GM18511 (cell line): ENCODE data around the gene EPHB3.

Experiments used
- ATAC-seq: cut with Tn5 transposase; IDR thresholded peaks from one replicate; pipeline ENCODE4 v1.9.1; 2021; ENCODE audit warnings: mild to moderate bottlenecking, moderate library complexity; ENCODE audit not compliant: unreplicated experiment

EPHB3 gene

DNA sequence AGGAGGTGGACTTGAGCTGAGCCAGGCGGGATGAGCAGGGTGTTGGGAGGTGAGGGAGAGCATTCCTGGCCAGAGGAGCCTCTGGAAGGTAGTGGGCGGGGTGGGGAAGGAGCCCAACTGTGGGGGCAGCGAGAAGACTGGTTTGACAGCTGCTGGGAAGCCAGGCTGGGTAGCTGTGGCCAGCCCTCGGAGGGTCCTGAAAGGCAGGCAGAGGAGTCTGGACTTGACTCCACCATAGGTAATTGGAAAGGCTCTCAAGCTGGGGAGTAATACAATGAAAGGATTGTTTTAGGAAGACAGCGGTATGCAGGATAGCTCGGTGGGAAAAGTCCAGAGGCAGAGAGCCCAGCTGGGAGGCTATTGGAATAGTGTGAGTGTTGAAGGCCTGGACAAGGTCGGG lies 17.2 kb downstream of the EPHB3 start:
- no peak for ATAC-seq

DNA sequence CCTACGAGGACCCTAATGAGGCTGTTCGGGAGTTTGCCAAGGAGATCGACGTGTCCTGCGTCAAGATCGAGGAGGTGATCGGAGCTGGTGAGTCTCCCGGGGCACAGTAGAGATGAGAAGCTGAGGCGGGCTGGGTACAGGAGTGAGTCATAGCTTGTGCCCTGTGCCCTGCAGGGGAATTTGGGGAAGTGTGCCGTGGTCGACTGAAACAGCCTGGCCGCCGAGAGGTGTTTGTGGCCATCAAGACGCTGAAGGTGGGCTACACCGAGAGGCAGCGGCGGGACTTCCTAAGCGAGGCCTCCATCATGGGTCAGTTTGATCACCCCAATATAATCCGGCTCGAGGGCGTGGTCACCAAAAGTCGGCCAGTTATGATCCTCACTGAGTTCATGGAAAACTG lies 17.9 kb downstream of the EPHB3 start:
- ATAC-seq: no peak

DNA sequence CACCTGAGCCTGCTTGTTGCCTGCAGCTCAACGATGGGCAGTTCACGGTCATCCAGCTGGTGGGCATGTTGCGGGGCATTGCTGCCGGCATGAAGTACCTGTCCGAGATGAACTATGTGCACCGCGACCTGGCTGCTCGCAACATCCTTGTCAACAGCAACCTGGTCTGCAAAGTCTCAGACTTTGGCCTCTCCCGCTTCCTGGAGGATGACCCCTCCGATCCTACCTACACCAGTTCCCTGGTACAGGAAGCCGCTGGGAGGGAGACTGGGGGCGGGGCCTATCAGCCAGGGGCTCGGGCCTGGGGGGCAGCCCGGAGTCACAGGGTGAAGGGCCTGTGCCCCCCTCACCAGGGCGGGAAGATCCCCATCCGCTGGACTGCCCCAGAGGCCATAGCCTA lies 18.8 kb downstream of the EPHB3 start:
- ATAC-seq: no peak

DNA sequence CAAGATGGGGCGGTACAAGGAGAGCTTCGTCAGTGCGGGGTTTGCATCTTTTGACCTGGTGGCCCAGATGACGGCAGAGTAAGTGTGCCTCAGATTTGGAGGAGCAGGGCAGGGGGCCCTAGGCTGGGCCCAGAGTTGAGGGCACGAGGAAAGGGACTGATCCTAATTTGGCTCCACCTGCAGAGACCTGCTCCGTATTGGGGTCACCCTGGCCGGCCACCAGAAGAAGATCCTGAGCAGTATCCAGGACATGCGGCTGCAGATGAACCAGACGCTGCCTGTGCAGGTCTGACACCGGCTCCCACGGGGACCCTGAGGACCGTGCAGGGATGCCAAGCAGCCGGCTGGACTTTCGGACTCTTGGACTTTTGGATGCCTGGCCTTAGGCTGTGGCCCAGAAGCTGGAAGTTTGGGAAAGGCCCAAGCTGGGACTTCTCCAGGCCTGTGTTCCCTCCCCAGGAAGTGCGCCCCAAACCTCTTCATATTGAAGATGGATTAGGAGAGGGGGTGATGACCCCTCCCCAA lies 19.8 kb downstream of the EPHB3 start:
- no peak for ATAC-seq

DNA sequence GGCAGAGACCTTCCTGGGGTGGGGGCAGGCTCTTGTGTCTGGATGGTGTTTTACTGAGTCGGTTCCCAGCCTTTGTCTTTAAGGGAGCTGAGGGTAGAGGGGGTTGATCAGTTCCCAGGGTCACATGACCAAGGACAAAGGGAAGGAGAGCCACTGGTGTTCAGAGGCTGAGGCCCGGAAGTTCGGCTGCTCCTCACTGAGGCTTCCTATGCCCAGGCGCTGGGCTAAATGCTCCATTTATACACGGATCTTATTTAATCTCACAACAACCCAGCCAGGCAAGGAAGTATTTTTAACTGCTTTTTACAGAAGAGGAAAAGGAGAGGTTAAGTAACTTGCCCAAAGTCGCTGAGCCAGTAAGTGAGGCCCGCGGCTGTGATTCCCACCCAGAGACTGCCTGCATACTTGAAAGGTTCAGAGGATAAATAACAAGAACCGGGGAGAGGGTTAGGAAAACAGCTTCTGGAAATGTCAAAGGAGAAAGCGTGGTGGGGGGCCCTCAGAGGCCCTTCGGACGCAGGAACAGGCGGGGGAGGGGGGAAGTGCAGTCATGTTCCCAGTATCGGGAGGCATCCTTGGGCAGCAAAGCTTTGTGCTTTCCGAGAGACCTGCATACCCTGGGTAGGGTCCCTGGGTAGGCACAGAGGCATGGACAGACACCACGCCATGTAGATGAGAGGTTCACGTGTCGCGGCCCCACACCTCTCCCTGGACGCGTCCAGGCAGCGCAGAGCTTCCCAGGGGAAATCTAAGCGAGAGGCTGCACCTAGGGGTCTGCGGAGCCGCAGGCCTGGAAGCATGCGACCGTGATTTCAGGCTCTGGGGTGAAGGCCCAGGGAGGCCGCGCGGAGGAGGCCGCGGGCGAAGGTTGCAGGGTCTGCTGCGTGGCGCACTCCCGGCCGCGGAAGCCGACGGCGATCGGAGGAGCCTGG lies 21.3 kb downstream of the EPHB3 start:
- no peak for ATAC-seq

DNA sequence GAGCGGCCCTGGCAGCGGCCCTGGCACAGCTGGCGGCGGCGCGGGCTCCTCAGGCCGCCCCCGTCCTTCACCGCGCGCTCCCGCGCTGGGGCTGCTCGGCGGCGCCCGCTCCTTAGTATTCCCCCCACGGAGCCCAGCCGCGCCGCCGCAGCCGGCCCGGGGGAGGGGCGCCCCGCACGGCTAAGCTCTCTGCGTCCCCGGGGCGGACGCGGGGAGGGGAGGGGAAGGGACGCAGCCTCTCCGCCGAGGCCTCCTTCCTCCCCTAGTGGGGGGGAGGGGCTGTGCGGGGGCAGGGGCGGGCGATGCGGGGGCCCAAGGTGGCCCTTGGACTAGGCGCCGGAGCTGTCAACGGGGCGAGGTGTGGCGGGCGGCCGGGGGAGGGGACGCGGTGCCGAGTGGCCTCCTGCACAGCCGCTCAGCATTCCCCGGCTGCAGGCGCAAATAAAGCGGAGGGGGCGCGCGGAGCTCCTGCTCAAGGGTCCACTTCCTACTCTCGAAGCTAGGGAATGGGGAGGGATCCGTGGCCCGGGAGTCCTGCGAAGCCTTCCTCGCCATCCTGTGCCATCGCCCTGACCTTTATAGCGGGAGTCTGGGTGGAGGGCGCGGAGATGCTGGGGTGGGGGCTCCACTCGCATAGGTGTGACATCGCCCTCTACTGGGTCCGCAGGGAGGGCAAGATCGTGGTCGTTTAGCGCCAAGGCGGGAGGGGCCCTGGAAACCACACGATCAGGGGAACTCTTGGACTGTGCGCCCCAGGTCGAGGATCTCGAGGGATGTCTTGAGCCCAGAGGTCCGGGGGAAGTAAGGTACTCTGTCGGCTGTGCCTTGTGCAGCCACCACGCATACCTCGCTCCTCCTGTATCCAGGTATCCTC lies 22.2 kb downstream of the EPHB3 start:
- no peak for ATAC-seq

DNA sequence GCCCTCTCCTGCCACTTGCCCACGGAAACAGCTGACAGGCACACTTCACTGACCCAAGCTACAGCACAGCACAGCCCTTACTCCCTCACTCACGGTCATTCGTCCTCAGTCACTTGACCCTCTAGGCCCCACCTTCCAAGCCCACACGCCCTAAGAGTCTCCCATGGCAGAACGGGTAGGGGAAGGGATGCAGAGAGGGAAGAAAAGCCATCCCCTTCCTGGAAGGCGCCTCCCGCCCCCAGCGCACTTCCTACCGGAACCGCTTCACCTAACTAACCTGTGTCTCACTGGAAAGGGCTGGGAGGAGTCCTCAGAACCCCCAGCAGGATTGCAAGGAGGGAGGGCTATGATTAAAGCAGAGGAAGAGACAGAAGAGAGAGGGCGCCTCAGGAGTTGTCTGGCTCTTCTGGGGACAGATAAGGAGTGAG lies 22.9 kb downstream of the EPHB3 start:
- no peak for ATAC-seq

DNA sequence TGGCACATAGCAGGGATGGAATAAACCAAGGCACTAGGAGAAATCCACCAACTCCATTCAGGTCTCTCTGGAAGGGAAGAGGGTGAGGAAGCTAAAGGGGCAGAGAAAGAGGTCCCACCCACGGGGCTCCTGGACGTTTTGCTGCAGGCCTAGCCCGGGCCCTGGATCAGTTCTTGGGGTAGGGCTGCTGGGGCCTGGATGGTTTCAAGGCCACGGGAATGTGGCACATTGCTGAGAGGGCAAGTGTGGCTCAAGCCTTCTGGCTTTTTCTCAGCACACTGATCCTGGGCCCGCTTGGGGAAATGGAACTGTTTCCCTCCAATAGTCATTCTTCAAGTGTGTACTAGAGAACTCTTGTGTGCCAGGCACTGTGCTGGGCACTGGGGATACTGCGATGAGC lies 24.0 kb downstream of the EPHB3 start:
- ATAC-seq: no peak

DNA sequence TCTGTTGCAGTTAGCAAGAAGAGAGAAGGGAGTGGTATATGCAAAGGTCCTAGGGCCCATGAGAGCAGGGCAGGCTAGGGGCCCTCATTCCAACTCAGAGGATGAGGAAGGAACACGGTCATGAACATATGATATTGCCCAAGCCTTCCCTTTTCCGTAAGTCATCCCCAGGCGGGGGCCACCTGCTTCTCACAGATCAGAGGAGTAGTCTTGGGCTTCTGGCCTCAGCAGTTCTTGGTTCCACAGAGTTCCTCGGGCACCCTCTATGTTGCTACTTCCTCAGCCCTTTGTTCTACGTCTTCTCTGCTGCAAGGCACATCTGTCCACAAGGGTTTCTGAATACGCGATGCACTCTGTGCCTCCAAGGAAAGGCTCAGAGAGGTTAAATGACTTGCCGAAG lies 25.3 kb downstream of the EPHB3 start:
- ATAC-seq: no peak

DNA sequence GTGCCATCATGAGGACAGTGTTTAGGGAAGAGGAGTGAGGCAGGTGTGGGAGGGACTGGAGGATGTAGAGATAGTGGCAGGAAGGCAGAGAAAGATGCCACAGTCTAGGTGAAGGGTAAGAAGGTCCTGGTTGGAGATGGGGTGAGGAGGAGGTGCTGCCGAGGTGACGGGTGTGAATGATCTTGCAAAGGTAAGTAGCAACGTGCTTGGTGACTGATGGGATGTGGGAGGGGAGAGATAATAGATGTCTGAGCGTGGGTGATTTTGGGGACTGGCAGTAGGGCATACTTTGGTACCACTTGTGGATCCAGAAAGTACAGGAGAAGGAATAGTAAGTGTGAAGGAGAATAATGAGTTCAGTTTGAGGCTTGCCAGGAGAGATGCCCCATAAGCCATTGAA lies 27.2 kb downstream of the EPHB3 start:
- no peak for ATAC-seq

DNA sequence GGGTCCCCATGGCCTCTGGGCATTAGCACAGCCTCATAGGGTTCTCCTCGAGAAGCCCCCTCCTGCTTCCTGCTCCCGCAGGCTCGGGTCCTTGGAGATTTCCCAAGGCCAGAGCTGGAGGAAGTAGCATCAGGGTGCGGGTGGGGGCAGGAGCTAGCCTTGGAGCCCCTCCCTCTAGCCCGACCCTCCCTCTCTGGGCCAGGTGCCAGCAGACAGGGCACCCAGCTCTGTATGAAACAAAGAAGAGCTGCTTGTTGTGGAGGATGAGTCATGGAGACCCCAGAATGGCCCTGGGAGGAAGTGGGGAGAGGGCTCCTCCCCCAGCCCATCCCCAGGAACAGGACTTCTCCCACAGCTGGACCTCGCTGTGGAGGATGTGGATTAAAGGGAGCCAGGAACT lies 29.2 kb downstream of the EPHB3 start:
- ATAC-seq: no peak

DNA sequence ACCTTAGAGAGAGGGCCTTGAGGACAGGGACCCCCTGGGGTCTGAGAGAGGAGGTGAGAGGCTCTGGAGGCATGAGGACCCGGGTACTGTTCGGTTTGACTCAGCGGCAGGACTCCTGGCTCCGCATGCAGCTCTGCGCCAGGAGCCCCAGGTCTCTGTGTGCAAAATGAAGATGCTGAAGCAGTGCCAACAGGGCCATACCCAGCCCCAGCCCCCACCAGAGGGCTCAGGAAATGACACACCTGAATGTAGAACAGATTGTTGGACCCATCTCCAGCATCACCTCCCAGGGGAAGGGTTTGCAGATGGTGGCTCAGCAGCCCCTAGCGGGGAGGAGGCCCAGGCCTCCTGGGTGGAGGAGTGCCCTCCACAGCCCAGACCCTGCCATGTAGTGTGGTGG lies 30.2 kb downstream of the EPHB3 start:
- no peak for ATAC-seq

DNA sequence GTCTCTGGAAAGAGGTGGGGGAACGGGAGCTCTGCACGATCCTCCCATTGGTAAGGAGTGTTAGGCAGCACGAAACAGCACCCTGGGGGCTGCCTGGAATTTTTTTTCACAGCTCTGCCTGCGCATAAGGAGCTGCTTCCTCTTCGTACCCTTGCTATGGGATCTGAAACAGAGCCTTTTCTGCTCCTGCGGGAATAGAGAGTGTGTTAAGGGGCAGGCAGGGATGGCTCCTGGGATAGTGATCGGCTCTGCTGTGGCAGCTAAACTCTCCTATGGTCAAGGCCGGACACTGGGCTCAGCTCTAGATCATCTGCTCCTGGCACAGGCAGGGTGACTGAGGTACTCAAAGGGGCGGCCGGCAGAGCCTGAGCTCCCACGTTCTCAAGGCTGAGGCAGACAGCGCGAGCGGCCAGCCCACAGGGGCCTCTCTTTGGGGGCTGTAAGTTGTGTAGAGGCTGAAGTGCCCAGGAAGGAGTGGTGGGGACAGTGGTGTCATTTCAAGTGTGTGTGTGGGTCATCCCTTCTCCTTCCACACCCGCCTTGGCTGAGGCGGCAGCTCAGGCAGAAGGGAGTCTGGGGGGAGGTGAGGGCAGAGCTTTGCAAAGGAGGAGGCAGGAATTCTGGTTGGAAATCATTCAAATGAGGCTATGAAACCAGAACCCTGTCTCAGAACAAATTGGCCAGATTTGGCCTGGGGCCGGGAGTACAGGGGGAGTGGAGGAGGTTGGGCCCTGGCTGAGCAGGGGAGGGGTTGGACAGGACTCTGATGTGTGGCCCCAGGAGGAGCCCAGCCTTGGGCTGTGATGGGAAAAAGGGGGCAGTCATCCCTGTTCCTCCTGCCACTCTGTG lies 31.0 kb downstream of the EPHB3 start:
- ATAC-seq: no peak

DNA sequence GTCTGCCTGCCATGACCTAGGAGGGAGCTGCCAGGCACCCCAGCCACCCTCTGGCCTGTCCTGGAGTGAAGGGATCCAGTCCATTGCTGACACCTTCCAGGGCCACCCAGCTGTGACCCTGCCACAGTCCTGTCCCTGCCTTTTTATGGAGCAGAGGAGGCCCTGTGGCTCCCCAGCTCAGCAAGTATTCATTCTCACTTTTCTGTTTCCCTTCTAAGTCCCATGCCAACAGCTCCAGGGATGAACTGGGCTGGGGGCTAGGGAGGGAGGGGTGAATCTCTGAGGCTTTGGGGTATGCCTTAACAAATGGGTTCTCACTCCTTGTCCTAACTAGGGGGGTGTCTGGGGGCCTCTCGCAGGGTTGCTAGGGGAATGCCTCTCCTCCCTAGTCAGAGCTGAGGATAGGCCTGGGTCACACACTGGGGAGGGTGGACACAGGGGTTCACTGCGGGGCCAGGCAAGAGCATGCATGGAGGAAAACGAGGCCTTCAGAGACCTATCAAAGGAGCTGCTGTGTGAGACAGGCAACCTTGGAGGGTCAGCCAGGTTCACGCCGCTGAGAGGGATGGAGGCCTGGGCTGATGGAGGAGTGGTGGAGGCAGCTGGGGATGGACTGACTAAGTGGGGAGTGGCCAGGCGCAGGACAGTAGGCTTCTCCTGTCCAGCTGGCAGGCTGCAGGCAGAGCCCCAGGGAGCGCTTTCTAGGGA lies 31.8 kb downstream of the EPHB3 start:
- no peak for ATAC-seq

DNA sequence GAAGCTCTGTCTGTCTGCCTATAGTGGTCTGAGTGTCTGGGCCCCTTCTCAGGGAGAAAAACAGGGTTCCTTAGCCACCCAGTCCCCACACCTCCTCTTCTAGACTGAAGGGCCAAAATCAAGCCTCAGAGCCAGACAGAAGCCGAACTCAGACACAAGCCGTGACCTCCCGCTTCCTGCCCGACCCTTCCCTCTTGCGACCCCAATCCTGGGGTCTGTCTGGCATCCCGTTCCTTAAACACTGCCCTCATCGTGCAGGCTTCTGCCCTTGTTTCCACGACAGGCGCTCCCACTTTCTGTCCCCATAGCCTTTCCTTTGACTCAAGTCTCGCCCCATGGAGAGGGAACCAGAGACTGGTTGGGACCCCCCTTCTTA lies 32.3 kb downstream of the EPHB3 start:
- ATAC-seq: no peak

DNA sequence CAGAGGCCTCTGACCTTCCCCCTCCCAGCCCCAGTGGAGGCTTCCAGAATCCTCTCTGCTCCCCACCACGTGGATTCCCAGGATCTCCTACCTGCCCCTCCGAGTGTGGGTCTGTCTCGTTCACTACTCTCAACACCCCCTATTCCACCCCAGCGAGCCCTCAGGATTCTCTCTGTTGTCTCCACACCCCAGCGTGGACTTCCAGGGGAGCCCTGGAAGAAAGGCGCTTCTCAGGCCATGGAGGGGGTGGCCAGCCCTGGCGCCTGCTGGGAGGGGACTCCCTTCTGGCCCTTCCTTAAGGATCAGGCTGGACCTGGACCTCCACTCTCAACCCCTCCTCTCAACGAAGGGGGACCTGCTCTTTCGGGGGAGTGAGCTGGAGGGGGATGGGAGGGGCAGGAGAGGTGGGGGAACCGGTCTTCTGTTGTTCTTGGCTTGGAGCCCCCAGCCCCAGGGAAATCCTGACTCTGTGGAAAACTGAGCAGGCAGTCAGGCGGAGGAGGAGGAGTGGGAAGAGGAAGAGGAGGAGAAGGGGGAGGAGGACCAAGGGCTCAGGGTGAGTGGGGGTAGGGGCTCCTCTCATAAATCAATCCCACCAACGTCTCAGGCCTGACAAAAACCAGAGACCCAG lies 32.9 kb downstream of the EPHB3 start:
- no peak for ATAC-seq

DNA sequence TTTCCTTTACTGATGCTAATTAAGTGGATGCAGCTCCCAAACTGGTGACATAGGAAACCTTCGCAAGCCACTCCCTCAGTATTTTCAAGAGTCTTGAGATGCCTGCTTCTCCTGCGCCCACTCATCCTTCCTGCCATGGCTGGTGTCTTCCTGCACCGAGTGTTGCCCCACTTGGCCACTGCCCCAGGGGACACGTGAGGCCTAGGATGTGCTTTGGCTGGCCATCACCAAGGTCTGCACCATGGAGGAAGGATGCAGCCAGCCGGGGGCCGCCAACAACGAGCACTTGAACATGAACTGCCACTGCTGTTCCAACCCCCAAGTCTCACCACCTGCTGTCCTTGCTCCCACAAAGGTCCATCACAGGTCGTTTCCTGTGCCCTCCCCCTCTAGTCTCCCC lies 34.1 kb downstream of the EPHB3 start:
- ATAC-seq: no peak

DNA sequence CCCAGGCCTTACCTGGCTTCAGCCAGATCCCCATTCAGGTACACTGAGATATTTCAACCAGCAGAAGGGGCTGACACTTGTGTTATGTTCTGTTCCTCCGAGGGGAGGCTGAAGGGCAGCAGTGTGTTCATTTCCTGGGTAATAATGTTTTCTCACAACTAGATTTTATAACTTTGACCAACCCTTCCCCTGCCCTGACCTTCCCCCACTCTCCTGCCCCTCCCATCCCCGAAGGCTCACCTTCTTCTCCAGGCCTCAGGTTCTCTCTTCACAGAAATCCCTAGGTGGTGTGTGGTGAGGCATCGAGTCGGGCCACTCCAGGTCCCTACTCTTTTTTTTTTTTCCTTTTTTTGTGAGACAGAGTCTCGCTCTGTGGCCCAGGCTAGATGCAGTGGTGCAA lies 34.6 kb downstream of the EPHB3 start:
- ATAC-seq: no peak

DNA sequence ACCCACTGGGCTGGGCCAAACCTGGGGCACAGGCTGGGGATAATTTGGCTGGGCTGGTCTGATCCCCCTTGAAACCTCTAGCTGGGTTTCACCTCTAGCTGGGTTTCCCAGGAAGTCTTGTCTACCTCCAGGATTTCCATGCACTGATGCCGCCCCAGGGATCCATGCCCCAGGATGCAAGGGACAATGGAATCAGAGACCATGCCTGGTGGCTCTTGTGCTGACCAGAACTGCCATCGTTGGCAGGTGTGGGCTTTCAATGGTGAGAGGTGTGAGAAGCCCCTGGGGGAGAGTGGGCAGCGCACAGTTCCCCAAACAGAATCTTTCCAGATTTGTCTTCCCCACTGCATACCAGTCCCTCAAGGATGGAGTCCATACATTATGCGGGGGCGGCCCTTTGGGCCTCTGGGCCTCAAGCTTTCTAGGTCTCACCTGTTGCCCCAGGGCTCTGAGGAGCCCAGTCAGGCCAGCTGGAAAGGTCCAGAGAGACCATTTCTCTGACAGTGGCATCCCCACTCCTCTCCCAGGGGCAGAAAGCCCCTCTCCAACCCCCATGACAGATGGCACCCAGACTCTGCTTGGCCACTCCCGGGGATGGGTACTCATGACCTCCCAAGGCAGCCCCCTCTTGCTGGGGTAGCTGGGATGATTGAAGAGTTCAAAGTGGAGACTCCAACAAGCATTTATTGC lies 35.4 kb downstream of the EPHB3 start:
- no peak for ATAC-seq
